ENCODE results near the gene ZFC3H1. TPM values are rescaled to one million over a fixed set of nuclear protein-coding genes. Genes with fewer than 3 reads are reported as not detected.

ZFC3H1 gene
- total and polyA plus RNA-seq, 9 of the 15 experiments (the other 6 are each of a cell fraction or from before 2014, with no cell fraction given) = 14.8 to 80.5 (median 22.1) TPM

DNA sequence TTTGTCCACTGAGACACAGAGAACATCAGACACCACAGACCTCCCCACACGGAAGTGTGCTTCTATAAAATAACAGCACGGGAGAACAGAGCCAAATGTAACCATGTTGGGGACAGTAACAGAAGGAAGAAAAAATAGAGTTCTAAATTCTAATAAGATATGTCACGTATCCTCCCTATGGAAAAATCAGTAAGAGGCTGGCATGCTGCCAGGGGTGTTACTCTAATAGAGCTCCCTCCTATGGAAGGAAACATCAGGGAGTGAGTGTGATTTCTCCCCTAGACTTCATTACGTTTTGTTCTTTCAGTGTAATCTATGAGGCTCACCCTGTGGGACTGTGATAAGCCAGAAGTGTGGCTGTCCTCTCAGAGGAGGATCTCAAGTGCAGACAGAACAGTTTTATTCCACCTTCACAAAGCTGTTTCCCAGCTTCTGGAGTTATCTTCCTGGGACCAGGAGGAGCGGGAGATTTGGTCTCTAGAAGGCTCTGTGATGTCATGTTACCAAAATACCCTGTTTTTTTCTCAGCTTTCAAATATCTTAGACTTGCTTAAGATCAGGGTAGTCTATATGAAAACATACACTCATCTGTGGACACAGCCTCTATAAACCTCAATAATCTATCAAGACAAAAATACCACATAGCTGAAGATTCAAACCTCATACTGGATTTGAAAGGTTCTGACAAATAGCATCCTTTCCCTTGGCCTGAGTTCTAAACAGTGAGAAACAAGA, 69.3 kb downstream of the ZFC3H1 start (continued):
- TF ChIP-seq, protein P1, sequence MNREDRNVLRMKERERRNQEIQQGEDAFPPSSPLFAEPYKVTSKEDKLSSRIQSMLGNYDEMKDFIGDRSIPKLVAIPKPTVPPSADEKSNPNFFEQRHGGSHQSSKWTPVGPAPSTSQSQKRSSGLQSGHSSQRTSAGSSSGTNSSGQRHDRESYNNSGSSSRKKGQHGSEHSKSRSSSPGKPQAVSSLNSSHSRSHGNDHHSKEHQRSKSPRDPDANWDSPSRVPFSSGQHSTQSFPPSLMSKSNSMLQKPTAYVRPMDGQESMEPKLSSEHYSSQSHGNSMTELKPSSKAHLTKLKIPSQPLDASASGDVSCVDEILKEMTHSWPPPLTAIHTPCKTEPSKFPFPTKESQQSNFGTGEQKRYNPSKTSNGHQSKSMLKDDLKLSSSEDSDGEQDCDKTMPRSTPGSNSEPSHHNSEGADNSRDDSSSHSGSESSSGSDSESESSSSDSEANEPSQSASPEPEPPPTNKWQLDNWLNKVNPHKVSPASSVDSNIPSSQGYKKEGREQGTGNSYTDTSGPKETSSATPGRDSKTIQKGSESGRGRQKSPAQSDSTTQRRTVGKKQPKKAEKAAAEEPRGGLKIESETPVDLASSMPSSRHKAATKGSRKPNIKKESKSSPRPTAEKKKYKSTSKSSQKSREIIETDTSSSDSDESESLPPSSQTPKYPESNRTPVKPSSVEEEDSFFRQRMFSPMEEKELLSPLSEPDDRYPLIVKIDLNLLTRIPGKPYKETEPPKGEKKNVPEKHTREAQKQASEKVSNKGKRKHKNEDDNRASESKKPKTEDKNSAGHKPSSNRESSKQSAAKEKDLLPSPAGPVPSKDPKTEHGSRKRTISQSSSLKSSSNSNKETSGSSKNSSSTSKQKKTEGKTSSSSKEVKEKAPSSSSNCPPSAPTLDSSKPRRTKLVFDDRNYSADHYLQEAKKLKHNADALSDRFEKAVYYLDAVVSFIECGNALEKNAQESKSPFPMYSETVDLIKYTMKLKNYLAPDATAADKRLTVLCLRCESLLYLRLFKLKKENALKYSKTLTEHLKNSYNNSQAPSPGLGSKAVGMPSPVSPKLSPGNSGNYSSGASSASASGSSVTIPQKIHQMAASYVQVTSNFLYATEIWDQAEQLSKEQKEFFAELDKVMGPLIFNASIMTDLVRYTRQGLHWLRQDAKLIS (CRISPR knock-in tag; IDR thresholded peaks at IDR 0.05) = no peak
- TF ChIP-seq, protein P2, sequence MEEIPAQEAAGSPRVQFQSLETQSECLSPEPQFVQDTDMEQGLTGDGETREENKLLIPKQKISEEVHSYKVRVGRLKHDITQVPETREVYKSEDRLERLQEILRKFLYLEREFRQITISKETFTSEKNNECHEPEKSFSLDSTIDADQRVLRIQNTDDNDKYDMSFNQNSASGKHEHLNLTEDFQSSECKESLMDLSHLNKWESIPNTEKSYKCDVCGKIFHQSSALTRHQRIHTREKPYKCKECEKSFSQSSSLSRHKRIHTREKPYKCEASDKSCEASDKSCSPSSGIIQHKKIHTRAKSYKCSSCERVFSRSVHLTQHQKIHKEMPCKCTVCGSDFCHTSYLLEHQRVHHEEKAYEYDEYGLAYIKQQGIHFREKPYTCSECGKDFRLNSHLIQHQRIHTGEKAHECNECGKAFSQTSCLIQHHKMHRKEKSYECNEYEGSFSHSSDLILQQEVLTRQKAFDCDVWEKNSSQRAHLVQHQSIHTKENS (CRISPR knock-in tag; IDR thresholded peaks at IDR 0.05) = no peak
- TF ChIP-seq TEAD4 (IDR thresholded peaks at IDR 0.05; ENCODE audit: low read length) (peak; percentile 75), TEAD4 (CRISPR knock-in tag; IDR thresholded peaks at IDR 0.05; ENCODE audit: borderline replicate concordance) (no peak), SIX5 (IDR thresholded peaks at IDR 0.05; ENCODE audit: borderline replicate concordance in 1 of 2, insufficient read depth in 1 of 2, low read depth in 1 of 2, low read length in 2 of 2) (no peak), DACH1 (IDR thresholded peaks at IDR 0.05; ENCODE audit: partially characterized antibody) (peak; percentile 84), CCNT2 (IDR thresholded peaks at IDR 0.05; ENCODE audit: borderline replicate concordance, extremely low read depth, insufficient read length, low read depth, low read length) (no peak)
- TF ChIP-seq, protein P3, sequence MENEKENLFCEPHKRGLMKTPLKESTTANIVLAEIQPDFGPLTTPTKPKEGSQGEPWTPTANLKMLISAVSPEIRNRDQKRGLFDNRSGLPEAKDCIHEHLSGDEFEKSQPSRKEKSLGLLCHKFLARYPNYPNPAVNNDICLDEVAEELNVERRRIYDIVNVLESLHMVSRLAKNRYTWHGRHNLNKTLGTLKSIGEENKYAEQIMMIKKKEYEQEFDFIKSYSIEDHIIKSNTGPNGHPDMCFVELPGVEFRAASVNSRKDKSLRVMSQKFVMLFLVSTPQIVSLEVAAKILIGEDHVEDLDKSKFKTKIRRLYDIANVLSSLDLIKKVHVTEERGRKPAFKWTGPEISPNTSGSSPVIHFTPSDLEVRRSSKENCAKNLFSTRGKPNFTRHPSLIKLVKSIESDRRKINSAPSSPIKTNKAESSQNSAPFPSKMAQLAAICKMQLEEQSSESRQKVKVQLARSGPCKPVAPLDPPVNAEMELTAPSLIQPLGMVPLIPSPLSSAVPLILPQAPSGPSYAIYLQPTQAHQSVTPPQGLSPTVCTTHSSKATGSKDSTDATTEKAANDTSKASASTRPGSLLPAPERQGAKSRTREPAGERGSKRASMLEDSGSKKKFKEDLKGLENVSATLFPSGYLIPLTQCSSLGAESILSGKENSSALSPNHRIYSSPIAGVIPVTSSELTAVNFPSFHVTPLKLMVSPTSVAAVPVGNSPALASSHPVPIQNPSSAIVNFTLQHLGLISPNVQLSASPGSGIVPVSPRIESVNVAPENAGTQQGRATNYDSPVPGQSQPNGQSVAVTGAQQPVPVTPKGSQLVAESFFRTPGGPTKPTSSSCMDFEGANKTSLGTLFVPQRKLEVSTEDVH (IDR thresholded peaks at IDR 0.05; ENCODE audit: low read depth, partially characterized antibody) = no peak
- TF ChIP-seq, protein P4, sequence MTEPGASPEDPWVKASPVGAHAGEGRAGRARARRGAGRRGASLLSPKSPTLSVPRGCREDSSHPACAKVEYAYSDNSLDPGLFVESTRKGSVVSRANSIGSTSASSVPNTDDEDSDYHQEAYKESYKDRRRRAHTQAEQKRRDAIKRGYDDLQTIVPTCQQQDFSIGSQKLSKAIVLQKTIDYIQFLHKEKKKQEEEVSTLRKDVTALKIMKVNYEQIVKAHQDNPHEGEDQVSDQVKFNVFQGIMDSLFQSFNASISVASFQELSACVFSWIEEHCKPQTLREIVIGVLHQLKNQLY (CRISPR knock-in tag; conservative IDR thresholded peaks at IDR 0.05) = no peak

All from K562 (cell line).